ENCODE measurements around the gene RRP1.
A peak's percentile ranks its signal among the peaks of the same experiment; 100 is the strongest.

Gene RRP1

GRCh38 chr21:43778469-43779335 lies 10.7 kb upstream of the RRP1 start:
- peak; percentile 17 for DNase-seq

- DNase-seq, result no peak
These were observed 9.7 kb upstream of the RRP1 start for GRCh38 chr21:43779660-43780059.

- no peak for DNase-seq
These were observed 7.5 kb upstream of the RRP1 start for GRCh38 chr21:43781846-43782245.

- DNase-seq, result no peak
These were observed 6.8 kb upstream of the RRP1 start for GRCh38 chr21:43782431-43783097.

- DNase-seq, result no peak
These were observed 6.2 kb upstream of the RRP1 start for GRCh38 chr21:43783098-43783700.

- no peak for DNase-seq
These were observed 4.2 kb upstream of the RRP1 start for GRCh38 chr21:43785134-43785533.

- no peak for DNase-seq
These were observed 3.0 kb upstream of the RRP1 start for GRCh38 chr21:43786300-43786806.

GRCh38 chr21:43786807-43787440 lies 2.5 kb upstream of the RRP1 start:
- no peak for DNase-seq

GRCh38 chr21:43790010-43790524 lies 690 bp downstream of the RRP1 start:
- no peak for DNase-seq

GRCh38 chr21:43792406-43792805 lies 3.0 kb downstream of the RRP1 start:
- DNase-seq, result no peak

GRCh38 chr21:43793243-43793642 lies 3.9 kb downstream of the RRP1 start:
- no peak for DNase-seq

GRCh38 chr21:43794311-43794710 lies 4.9 kb downstream of the RRP1 start:
- no peak for DNase-seq

- DNase-seq, result no peak
These were observed 5.5 kb downstream of the RRP1 start for GRCh38 chr21:43794857-43795256.

GRCh38 chr21:43797415-43797814 lies 8.0 kb downstream of the RRP1 start:
- DNase-seq, result no peak

GRCh38 chr21:43797925-43798715 lies 8.7 kb downstream of the RRP1 start:
- no peak for DNase-seq

GRCh38 chr21:43799301-43799840 lies 10.0 kb downstream of the RRP1 start:
- no peak for DNase-seq

GRCh38 chr21:43800124-43800523 lies 10.7 kb downstream of the RRP1 start:
- DNase-seq, result no peak

GRCh38 chr21:43800566-43800965 lies 11.2 kb downstream of the RRP1 start:
- no peak for DNase-seq

- DNase-seq, result no peak
These were observed 11.8 kb downstream of the RRP1 start for GRCh38 chr21:43801006-43801783.

- no peak for DNase-seq
These were observed 13.4 kb downstream of the RRP1 start for GRCh38 chr21:43802713-43803313.

Data from fibroblast of skin of right quadriceps (primary cell).